H1 (cell line): ENCODE measurements around the gene ACAP3. TPM values are rescaled to one million over a fixed set of nuclear protein-coding genes. Genes with fewer than 3 reads are reported as not detected.

ENCODE experiments used
- CHD2 ChIP-seq: IDR thresholded peaks from 2 replicates; pipeline ENCODE4 v1.6.1; 2012; ENCODE audit warnings: low read length, improper control_type of control experiment
- CREB1 ChIP-seq: IDR thresholded peaks from 2 replicates; pipeline ENCODE4 v1.6.1; 2012; ENCODE audit warnings: inconsistent platforms
- KDM1A ChIP-seq: fragments of 200-600, 300-600 bp; sonication (generic); IDR thresholded peaks from 2 replicates; pipeline ENCODE4 v1.7.1; 2016; ENCODE audit warnings: mild to moderate bottlenecking, low read length, borderline replicate concordance
- RBBP5 ChIP-seq: IDR thresholded peaks from 2 replicates; pipeline ENCODE4 v1.7.1; 2012; ENCODE audit warnings: low read depth, mild to moderate bottlenecking, inconsistent platforms, low read length, moderate library complexity, borderline replicate concordance
- SP1 ChIP-seq: IDR thresholded peaks from 2 replicates; pipeline ENCODE4 v1.6.1; 2011; ENCODE audit warnings: low read depth, low read length
- polyA plus RNA-seq, 7 experiments: library from polyadenylated mRNA; depleted of rRNA in 3 of 7; stranded (reverse) in 5 of 7; unstranded in 2 of 7; fragments of >200 nt in 5 of 7; fragments of 200-250 nt in 2 of 7; gene quantifications; 1 replicate in 5 of 7; 2 replicates in 1 of 7; 4 replicates in 1 of 7; pipeline versions ENCODE4 v1.2.1 to v1.2.3, GENCODE V29; 2011 to 2013; ENCODE audit warnings: missing spikeins in 2 of 7, mixed read lengths in 2 of 7
- total RNA-seq: library from RNA; stranded (reverse); fragmentation: NEBNext Ultra II Directional; extraction: Animal tissue kit (Norgen Biotek cat#: 25700); gene quantifications from 2 replicates; pipeline ENCODE4 v1.2.1, GENCODE V29; 2021
- TF ChIP-seq, protein P1 (sequence below): fragments of 300-600 bp; sonication (generic); IDR thresholded peaks from 2 replicates; pipeline ENCODE4 v1.7.1; 2012; ENCODE audit warnings: low read length, moderate library complexity, mild to moderate bottlenecking, inconsistent platforms; ENCODE audit not compliant: insufficient replicate concordance

ACAP3 gene
- total and polyA plus RNA-seq, 2 of the 8 experiments (the other 6 are each of a cell fraction or from before 2014, with no cell fraction given) = 14.8 to 28.3 TPM

DNA sequence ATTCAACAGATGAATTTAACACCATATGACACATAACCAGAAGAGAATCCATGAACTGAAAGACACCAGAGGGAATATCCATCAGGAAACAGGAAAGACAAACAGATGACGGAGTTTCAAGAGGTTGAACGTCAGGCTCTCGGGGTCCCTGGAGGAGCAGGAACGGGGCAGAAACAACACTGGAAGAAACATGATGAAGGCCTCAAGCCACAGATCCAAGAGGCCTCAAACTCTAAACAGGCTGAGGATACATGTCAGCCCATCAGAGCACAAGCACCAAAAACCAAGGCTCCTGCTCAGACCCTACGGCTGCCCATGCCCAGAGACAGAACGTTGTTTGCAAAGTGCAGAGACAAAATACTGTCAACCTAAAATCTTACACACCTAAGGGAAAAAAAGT, 9.7 kb upstream of the ACAP3 start (continued):
- TF ChIP-seq, protein P1, sequence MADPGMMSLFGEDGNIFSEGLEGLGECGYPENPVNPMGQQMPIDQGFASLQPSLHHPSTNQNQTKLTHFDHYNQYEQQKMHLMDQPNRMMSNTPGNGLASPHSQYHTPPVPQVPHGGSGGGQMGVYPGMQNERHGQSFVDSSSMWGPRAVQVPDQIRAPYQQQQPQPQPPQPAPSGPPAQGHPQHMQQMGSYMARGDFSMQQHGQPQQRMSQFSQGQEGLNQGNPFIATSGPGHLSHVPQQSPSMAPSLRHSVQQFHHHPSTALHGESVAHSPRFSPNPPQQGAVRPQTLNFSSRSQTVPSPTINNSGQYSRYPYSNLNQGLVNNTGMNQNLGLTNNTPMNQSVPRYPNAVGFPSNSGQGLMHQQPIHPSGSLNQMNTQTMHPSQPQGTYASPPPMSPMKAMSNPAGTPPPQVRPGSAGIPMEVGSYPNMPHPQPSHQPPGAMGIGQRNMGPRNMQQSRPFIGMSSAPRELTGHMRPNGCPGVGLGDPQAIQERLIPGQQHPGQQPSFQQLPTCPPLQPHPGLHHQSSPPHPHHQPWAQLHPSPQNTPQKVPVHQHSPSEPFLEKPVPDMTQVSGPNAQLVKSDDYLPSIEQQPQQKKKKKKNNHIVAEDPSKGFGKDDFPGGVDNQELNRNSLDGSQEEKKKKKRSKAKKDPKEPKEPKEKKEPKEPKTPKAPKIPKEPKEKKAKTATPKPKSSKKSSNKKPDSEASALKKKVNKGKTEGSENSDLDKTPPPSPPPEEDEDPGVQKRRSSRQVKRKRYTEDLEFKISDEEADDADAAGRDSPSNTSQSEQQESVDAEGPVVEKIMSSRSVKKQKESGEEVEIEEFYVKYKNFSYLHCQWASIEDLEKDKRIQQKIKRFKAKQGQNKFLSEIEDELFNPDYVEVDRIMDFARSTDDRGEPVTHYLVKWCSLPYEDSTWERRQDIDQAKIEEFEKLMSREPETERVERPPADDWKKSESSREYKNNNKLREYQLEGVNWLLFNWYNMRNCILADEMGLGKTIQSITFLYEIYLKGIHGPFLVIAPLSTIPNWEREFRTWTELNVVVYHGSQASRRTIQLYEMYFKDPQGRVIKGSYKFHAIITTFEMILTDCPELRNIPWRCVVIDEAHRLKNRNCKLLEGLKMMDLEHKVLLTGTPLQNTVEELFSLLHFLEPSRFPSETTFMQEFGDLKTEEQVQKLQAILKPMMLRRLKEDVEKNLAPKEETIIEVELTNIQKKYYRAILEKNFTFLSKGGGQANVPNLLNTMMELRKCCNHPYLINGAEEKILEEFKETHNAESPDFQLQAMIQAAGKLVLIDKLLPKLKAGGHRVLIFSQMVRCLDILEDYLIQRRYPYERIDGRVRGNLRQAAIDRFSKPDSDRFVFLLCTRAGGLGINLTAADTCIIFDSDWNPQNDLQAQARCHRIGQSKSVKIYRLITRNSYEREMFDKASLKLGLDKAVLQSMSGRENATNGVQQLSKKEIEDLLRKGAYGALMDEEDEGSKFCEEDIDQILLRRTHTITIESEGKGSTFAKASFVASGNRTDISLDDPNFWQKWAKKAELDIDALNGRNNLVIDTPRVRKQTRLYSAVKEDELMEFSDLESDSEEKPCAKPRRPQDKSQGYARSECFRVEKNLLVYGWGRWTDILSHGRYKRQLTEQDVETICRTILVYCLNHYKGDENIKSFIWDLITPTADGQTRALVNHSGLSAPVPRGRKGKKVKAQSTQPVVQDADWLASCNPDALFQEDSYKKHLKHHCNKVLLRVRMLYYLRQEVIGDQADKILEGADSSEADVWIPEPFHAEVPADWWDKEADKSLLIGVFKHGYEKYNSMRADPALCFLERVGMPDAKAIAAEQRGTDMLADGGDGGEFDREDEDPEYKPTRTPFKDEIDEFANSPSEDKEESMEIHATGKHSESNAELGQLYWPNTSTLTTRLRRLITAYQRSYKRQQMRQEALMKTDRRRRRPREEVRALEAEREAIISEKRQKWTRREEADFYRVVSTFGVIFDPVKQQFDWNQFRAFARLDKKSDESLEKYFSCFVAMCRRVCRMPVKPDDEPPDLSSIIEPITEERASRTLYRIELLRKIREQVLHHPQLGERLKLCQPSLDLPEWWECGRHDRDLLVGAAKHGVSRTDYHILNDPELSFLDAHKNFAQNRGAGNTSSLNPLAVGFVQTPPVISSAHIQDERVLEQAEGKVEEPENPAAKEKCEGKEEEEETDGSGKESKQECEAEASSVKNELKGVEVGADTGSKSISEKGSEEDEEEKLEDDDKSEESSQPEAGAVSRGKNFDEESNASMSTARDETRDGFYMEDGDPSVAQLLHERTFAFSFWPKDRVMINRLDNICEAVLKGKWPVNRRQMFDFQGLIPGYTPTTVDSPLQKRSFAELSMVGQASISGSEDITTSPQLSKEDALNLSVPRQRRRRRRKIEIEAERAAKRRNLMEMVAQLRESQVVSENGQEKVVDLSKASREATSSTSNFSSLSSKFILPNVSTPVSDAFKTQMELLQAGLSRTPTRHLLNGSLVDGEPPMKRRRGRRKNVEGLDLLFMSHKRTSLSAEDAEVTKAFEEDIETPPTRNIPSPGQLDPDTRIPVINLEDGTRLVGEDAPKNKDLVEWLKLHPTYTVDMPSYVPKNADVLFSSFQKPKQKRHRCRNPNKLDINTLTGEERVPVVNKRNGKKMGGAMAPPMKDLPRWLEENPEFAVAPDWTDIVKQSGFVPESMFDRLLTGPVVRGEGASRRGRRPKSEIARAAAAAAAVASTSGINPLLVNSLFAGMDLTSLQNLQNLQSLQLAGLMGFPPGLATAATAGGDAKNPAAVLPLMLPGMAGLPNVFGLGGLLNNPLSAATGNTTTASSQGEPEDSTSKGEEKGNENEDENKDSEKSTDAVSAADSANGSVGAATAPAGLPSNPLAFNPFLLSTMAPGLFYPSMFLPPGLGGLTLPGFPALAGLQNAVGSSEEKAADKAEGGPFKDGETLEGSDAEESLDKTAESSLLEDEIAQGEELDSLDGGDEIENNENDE = no peak
- TF ChIP-seq CREB1 (no peak), CHD2 (no peak), KDM1A (no peak), RBBP5 (no peak), SP1 (no peak)
- TF ChIP-seq, all 59 proteins: peak for 0
